ENCODE measurements around the gene SASH1.
A peak's percentile ranks its signal among the peaks of the same experiment; 100 is the strongest.
"Not testable (repeated sequence)": the region's sequence is repeated elsewhere in the genome, so short reads cannot be mapped to it uniquely, and the experiment has no call there.

SASH1 gene

DNA sequence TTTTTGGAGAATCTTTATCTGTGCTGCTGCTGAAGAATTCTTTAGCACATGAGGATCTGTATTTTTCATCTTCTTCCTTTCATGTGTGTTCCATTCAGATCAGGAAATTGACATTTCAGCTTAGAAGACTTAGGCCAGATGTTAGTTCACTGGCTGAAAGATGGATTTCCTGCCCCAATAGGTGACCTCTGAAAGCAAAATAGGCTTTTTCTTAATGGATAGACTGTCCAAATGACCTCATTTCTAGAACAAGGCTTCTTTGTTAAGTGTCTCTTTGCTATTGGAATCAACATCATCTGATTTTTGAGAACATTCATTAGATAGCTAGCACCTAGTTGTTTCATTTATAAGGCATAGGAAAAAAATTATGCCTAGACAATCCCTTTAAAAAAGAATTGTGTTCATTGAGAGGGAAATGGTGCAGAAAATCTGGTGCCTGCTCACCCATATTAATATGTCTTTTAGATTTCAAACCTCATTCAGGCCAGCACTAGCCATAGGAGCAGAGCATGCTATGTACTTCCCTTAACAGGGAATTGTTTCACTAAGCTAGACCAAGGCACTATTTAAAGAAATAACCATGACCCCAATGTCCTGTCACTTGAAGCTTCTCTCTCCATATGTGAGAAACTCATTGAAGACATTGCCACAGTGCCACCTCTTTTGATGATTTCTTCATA, 13.6 kb upstream of the SASH1 start:
- DNase-seq (ENCODE audit: low read depth): no peak

DNA sequence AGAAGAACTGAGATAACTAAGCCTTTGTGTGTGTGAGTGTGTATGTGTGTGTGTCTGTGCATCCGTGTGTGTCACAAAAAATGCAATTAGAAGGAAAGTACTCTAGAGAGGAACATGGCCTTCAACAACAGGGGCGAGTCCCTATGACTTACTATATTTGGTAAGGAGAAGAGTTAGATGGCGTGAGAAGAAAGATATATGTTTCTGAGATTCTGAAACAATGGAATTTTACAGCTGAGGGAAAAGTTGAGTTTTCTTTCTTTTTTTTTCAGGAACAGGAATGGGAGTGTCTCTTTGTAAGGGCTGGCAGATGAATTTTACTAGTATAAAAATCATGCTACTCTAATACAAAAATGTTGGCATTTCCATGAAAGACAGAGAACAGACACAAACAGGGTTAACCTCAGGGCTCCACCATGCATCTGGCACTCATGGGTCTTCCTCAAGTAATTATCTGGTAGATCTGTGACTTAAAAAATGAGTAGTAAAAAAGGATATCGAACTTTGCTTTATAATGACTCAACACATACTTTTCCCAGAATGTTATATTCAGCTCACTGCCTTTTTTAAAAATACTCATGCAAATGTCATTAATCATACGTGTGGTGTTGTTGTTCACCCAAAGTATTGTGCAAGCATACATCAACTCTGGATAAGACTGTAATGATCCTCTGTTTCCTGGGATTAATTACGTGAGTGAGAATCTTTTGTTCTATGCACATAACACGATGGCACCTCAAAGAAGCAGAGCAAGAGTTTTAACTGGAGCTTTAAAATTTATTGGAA, 12.8 kb upstream of the SASH1 start:
- peak; percentile 73 for DNase-seq (ENCODE audit: low read depth)

- no peak for DNase-seq (ENCODE audit: low read depth)
Observed at GRCh38 chr6:148332088-148332487, 10.6 kb upstream of the SASH1 start.

DNA sequence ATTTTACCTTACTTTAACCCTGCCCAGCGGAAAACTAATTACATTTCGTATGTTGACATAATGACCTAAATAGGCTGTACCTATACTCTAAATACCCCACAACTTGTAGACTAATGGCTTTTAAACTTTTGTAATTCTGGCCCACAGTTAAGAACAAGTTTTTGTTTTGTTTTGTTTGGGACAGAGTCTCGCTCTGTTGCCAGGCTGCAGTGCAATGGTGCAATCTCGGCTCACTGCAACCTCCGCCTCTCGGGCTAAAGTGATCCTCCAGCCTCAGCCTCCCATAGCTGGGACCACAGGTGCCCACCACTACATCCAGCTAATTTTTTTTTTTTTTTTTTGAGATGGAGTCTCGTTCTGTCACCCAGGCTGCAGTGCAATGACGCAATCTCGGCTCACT, 5.7 kb upstream of the SASH1 start:
- DNase-seq (ENCODE audit: low read depth): no peak

DNA sequence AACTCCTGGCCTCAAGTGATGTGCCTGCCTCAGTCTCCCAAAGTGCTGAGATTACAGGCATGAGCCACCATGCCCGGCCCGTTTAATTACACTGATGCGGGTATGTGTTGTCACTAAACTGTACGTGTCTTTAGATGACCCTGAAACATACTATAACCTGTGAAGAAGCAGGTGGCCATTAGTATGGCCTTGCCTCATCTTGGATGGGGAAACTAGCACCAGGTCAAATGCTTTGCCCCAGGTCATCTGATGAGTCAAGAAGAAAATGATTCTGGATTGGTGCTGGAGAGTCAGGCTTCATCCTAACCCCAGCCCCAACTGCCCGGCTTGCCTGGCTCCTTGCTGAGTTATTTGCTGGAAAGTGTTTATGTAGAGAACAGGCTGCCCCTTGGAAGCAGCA, 2.9 kb upstream of the SASH1 start:
- DNase-seq (ENCODE audit: low read depth): no peak

GRCh38 chr6:148340586-148341297, 1.9 kb upstream of the SASH1 start:
- DNase-seq (ENCODE audit: low read depth): no peak

- no peak for DNase-seq (ENCODE audit: low read depth)
Observed at GRCh38 chr6:148342100-148342349, 613 bp upstream of the SASH1 start.

GRCh38 chr6:148343047-148343782, 577 bp downstream of the SASH1 start:
- DNase-seq (ENCODE audit: low read depth): no peak

- no peak for DNase-seq (ENCODE audit: low read depth)
Observed at GRCh38 chr6:148345176-148345575, 2.5 kb downstream of the SASH1 start.

DNA sequence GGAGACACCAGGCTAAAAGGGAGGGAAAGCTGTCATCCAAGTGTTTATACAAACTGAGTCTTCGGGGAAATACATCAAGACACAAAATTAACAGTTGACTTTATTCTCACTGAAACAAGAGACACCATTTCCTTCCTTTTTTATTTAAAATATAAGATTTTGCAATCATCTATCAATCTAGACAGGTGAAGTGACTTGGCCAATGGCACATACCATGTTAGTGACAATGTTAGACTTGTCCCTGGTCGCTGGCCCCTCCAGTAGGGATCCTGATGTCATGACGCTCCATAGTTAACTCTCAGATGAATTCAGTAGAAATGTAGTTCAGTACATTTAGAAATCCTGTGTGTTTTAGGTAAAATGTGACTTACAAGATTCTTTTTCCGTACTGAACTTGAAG, 2.9 kb downstream of the SASH1 start:
- no peak for DNase-seq (ENCODE audit: low read depth)

GRCh38 chr6:148346681-148347440, 4.2 kb downstream of the SASH1 start:
- no peak for DNase-seq (ENCODE audit: low read depth)

GRCh38 chr6:148347441-148348054, 4.9 kb downstream of the SASH1 start:
- no peak for DNase-seq (ENCODE audit: low read depth)

- DNase-seq (ENCODE audit: low read depth): no peak
Observed at GRCh38 chr6:148348335-148348734, 5.7 kb downstream of the SASH1 start.

GRCh38 chr6:148348778-148349177, 6.1 kb downstream of the SASH1 start:
- no peak for DNase-seq (ENCODE audit: low read depth)

DNA sequence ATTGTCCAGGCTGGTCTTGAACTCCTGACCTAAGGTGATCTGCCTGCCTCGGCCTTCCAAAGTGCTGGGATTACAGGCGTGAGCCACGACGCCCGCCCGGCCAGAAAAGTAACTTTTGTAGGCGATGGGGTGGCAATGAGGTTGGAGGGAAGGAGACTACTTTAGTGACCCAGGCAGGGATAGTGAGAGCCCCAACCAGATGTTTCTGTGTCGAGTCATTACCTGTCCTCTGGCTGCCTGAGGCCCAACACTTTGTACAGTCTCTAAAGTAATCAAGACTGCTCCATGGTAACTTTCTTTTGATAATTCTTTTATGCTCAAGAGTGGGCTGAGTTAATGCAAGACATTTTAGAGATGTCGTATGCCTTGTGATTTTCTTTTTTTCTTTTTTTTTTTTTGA, 6.8 kb downstream of the SASH1 start:
- no peak for DNase-seq (ENCODE audit: low read depth)

DNA sequence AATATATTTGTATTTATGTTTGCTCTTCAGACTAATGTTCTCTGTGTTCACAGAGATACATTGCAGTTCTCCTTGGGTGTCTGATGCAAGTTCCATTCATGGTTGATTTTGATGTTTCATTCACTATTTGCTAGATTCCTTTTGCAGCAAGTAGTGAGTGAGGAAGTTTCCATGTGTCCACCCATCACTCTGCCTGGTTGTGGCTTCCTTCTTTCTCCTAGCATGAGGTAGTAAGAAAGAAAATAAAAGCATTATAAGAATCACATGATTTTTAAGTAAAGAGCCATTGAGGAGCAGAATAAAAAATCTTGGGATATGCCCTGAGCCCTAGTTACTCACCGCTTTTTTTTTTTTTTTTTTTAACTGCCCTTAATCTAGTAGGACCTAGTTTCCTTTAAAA, 8.7 kb downstream of the SASH1 start:
- DNase-seq (ENCODE audit: low read depth): no peak

DNA sequence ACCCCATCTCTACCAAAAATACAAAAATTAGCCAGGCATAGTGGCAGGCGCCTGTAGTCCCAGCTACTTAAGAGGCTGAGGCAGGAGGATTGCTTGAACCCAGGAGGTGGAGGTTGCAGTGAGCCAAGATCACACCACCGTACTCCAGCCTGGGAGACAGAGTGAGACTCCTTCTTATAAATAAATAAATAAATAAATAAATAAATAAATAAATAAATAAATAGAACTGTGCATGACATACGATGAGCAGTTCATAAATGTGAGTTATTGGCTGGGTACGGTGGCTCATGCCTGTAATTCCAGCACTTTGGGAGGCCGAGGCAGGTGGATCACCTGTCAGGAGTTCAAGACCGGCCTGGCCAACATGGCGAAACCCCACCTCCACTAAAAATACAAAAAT, 9.8 kb downstream of the SASH1 start:
- not testable (repeated sequence) for DNase-seq (ENCODE audit: low read depth)

DNA sequence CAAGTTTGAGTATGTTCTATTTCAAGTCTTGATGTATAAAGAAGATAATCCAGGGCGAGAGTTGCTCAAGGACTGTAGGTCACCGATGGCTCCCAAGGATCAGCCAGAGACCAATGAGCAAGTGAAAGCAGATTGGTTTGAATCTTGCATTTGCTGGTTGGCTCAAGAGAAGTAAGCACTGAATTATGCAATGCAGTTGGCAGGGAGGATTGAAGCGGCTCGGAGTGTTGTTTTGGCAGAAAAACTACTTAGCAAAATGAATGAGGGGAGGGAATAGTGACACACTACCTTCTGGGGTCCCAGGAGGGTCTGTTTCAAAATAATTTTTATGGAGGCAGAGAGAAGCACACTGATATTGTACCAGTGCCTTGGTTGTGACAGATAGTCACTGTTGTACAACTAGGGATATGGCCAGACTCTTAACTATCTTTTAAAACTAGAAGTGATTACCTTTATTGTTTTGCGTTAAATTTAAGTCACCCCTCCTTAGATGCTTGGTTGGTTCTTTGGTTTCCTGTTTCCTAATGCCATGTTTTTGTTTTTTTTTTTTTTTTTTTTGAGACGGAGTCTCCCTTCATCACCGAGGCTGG, 15.7 kb downstream of the SASH1 start:
- DNase-seq (ENCODE audit: low read depth): no peak

GRCh38 chr6:148359228-148359627, 16.6 kb downstream of the SASH1 start:
- DNase-seq (ENCODE audit: low read depth): no peak

- DNase-seq (ENCODE audit: low read depth): peak; percentile 50
Observed at GRCh38 chr6:148364056-148364824, 21.6 kb downstream of the SASH1 start.

All from non-pigmented ciliary epithelial cell (primary cell).